Activated effector memory CD4-positive, alpha-beta T cell treated with Interleukin-2 at 50 U/mL for 16 hours (primary cell): Measurements from ENCODE around the gene GSX1.

Experiments
- DNase-seq: peaks from one replicate; pipeline ENCODE4 v3.0.0-alpha.2; 2020

The GSX1 gene

GRCh38 chr13:27835799-27836198 lies 43.5 kb downstream of the GSX1 start:
- no peak for DNase-seq

GRCh38 chr13:27839809-27840467 lies 47.7 kb downstream of the GSX1 start:
- no peak for DNase-seq

- DNase-seq, result no peak
Measured at GRCh38 chr13:27842571-27842970, 50.3 kb downstream of the GSX1 start.
